Heart right ventricle (tissue), 16 donors: ENCODE data around the gene CST4. TPM values are rescaled to one million over a fixed set of nuclear protein-coding genes. Genes with fewer than 3 reads are reported as not detected.
"Not testable (repeated sequence)": the region's sequence is repeated elsewhere in the genome, so short reads cannot be mapped to it uniquely, and the experiment has no call there.

Experiments used
- ATAC-seq, 8 donors: fragments of 200-7000 bp; cut with Tn5 transposase; one replicate each; pipeline ENCODE4 v1.9.1; 2020; ENCODE audit warnings: mild to moderate bottlenecking in 8 of 8, moderate library complexity in 8 of 8, moderate number of reproducible peaks in 1 of 8
- DNase-seq, 2 donors: peaks; one replicate each; pipeline ENCODE4 v3.0.0-alpha.2; 2020
- H3K27ac ChIP-seq, 10 donors: fragments of 200-600 bp; sonication (generic) in 2 of 10; one replicate each; pipeline versions ENCODE4 v1.5.0 to v1.8.0; 2020 to 2022; ENCODE audit warnings: mild to moderate bottlenecking in 3 of 10
- H3K27me3 ChIP-seq, 7 donors: fragments of 200-600 bp; one replicate each; pipeline ENCODE4 v1.8.0; 2021 to 2022; ENCODE audit warnings: mild to moderate bottlenecking in 2 of 7
- H3K36me3 ChIP-seq, 9 donors: fragments of 200-600 bp; sonication (generic) in 1 of 9; one replicate each; pipeline versions ENCODE4 v1.5.0 to v1.8.0; 2020 to 2022; ENCODE audit warnings: mild to moderate bottlenecking in 2 of 9
- H3K4me1 ChIP-seq, 9 donors: fragments of 200-600 bp; sonication (generic) in 1 of 9; one replicate each; pipeline versions ENCODE4 v1.5.0 to v1.8.0; 2020 to 2022; ENCODE audit warnings: mild to moderate bottlenecking in 4 of 9
- H3K4me3 ChIP-seq, 10 donors: fragments of 200-600 bp; sonication (generic) in 2 of 10; one replicate each; pipeline versions ENCODE4 v1.5.0 to v1.8.0; 2020 to 2022; ENCODE audit warnings: mild to moderate bottlenecking in 7 of 10, moderate library complexity in 2 of 10
- H3K9me3 ChIP-seq, 11 donors: fragments of 200-600 bp in 10 of 11; sonication (generic) in 2 of 11; one replicate each; pipeline versions ENCODE4 v1.5.0 to v1.8.0; 2013 to 2022; ENCODE audit warnings: mild to moderate bottlenecking in 2 of 11, control low read depth in 1 of 11, moderate library complexity in 1 of 11
- WGBS, 2 donors: extraction: QIAGEN DNeasy Blood & Tissue Kit; methylation state at CpG; one replicate each; pipeline ENCODE4 v1.1.7; 2013; ENCODE audit warnings: inconsistent platforms in 1 of 2; 5-methylcytosine and 5-hydroxymethylcytosine counted together
- intact Hi-C, 10 donors: fragments of 100-400 bp; cut with DNase I; formaldehyde crosslinking; loops; one replicate each; pipeline versions ENCODE4 v1.11.1 to v1.14.2; 2022
- long read RNA-seq, 3 donors: library from polyadenylated mRNA; unstranded; transcript quantifications; one replicate each; pipeline ENCODE4 v2.0.0, GENCODE V29; 2020 to 2021
- polyA plus RNA-seq, 2 donors: library from polyadenylated mRNA; stranded (reverse); fragments of 200-250 nt; gene quantifications; one replicate each; pipeline ENCODE4 v1.2.3, GENCODE V29; 2013
- total RNA-seq, 10 donors: library from RNA; stranded (reverse); fragmentation: NEBNext Ultra II Directional in 3 of 10; extraction: Animal tissue kit (Norgen Biotek cat#: 25700) in 3 of 10; gene quantifications; one replicate each; pipeline versions ENCODE4 v1.2.1 to v1.2.4, GENCODE V29; 2021 to 2023
- TF ChIP-seq, protein P1 (sequence below), 9 donors: fragments of 200-600 bp; sonication (generic) in 2 of 9; IDR thresholded peaks; one replicate each; pipeline versions ENCODE4 v1.5.0 to v1.8.0; 2021 to 2022; ENCODE audit warnings: antibody characterized with exemption in 9 of 9, mild to moderate bottlenecking in 5 of 9, moderate library complexity in 1 of 9
- donor health status: Arrhythmogenic right ventricular cardiomyopathy.
- donor health status: ischemic (EF 13 %, LVEDD 7.1; RV severe dilation, severe dysfunction).
- donor health status: healthy with polysubstance abuse.
- donor health status: DM: no; HTN: yes; CAD: no.
- donor health status: DM: no; HTN: no; CAD: no.
- donor health status: ischemic (EF 25% LVEDD 6.9; RV normal size, moderate dysfunction).
- donor health status: ischemic (EF 25% LVEDD 5.7; RV mildly dilated, moderate dysfunction).
- donor health status: healthy.
- donor health status: DM: yes; HTN: yes; CAD: no.
- donor health status: Ischemic cardiomyopathy.
- donor health status: ischemic (EF 35%, LVEDD 5.7; RV mildly dilated, moderate dysfunction).
- donor health status: nonischemic (EF 11% LVEDD 7.7; RV severe dilation, severe dysfunction).
- donor health status: DM: yes; HTN: yes; CAD: no.
- donor health status: PGD.
- donor health status: ischemic (EF 29% LVEDD 5.4; RV normal size, mild dysfunction).
- donor health status: nonischemic (EF 23%, LVEDD 6.1; RV moderate dilation, normal function).

The CST4 gene, protein sequence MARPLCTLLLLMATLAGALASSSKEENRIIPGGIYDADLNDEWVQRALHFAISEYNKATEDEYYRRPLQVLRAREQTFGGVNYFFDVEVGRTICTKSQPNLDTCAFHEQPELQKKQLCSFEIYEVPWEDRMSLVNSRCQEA
- total RNA-seq (not detected), polyA plus RNA-seq (not detected)
- long read RNA-seq, donor 1, result 0 reads
- long read RNA-seq, donor 2, result 0 reads
- long read RNA-seq, donor 3, result 0 reads

- ATAC-seq, result not testable (repeated sequence)
Measured at GRCh38 chr20:23688684-23689398, at the start of gene CST4. TSS of gene CST4 (minus strand) at chr20:23689038. CDS start at chr20:23688969, 69 bp downstream.

DNA sequence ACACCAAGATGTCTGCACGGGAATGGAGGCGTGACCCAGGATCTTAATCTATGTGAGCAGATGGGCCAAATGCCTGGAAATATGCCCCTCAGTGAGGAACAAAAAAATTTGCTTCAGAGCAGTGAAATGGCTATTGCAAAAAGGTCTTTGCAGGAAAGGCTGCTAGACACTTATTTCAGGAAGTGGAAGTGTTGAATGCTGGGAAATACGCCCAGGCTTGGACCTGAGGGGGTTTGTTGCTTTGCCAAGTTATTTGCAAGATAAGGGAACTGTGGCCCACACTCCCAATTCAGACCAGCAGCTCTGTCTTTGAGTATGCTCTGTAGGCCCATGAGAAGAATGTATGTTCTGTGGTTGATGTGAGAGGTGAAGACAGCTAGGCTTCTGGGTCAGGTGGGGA is 46.6 kb upstream of the CST4 start:
- H3K36me3 ChIP-seq, DNase-seq, H3K4me1 ChIP-seq, H3K27me3 ChIP-seq, H3K4me3 ChIP-seq, H3K9me3 ChIP-seq, H3K27ac ChIP-seq, intact Hi-C loops, ATAC-seq: not testable (repeated sequence)
- WGBS, 2 donors, result 43 to 55% methylated on average over 3 of the region's 3 CpGs

More at GRCh38 chr20:23688684-23689398, at the start of gene CST4:
- H3K27me3 ChIP-seq, intact Hi-C loops, DNase-seq, H3K4me3 ChIP-seq, H3K36me3 ChIP-seq, H3K27ac ChIP-seq, H3K9me3 ChIP-seq: not testable (repeated sequence)
- 94 to 95% methylated on average over 11 of the region's 12 CpGs for WGBS, 2 donors
- H3K4me1 ChIP-seq, result peaks cover 0 to 20% (median 14%) of the 10 kb centered on the region in 9 donors

DNA sequence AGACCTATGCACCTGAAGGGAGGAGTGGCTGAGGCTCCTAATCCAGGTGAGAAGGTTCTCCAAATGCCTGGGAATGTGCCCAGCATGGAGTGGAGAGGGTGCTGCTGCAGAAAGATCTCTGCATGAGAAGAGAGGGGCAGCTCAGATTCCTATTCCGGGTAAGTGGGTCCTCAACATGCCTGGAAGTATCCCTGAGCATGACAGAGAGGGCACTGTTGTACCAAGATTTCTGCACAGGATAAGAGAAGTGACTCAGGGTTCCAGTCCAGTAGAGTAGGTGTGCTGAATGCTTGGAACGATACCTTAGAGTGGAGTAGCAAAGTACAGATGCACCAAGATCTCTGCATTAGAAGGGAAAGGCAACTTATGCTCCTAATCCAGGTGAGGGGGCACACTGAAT is 46.1 kb upstream of the CST4 start:
- H3K4me3 ChIP-seq, H3K27ac ChIP-seq, H3K27me3 ChIP-seq, intact Hi-C loops, H3K4me1 ChIP-seq, ATAC-seq, H3K9me3 ChIP-seq, H3K36me3 ChIP-seq, DNase-seq: not testable (repeated sequence)
- 75 to 87% methylated on average over 2 of the region's 2 CpGs for WGBS, 2 donors

- H3K4me1 ChIP-seq, intact Hi-C loops: not testable (repeated sequence)
Measured at GRCh38 chr20:23734440-23734839, 45.6 kb upstream of the CST4 start.

DNA sequence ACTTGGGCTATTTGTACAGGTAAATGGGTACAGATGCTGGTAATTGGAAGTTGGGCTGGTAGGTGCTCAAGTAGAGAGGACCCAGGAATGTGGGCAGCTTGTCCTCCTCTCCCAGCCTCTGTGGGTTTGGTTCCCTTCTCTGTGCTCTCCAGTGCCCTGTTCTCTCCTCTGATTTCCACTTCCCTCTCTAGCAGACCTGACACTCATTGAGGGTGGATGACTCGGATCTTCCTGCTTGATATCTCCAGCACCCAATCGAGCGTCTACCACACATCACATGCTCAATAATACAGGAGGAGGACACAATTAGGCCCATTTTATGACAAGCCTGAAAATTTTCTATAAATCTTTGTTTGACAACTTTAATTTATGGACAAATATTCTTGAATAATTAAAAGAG is 38.2 kb upstream of the CST4 start:
- no peaks in the 10 kb centered on the region for H3K36me3 ChIP-seq
- WGBS, 2 donors, result 86 to 89% methylated on average over 3 of the region's 3 CpGs
- DNase-seq (no peak), ATAC-seq (no peak)
- no peak overlapping the region for H3K4me3 ChIP-seq
- peaks cover 0 to 5% (median 0%) of the 10 kb centered on the region in 9 donors for H3K4me1 ChIP-seq
- H3K9me3 ChIP-seq, result no peaks in the 10 kb centered on the region
- TF ChIP-seq, protein P1, sequence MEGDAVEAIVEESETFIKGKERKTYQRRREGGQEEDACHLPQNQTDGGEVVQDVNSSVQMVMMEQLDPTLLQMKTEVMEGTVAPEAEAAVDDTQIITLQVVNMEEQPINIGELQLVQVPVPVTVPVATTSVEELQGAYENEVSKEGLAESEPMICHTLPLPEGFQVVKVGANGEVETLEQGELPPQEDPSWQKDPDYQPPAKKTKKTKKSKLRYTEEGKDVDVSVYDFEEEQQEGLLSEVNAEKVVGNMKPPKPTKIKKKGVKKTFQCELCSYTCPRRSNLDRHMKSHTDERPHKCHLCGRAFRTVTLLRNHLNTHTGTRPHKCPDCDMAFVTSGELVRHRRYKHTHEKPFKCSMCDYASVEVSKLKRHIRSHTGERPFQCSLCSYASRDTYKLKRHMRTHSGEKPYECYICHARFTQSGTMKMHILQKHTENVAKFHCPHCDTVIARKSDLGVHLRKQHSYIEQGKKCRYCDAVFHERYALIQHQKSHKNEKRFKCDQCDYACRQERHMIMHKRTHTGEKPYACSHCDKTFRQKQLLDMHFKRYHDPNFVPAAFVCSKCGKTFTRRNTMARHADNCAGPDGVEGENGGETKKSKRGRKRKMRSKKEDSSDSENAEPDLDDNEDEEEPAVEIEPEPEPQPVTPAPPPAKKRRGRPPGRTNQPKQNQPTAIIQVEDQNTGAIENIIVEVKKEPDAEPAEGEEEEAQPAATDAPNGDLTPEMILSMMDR (IDR thresholded peaks at IDR 0.05), result no peak
- intact Hi-C loops, result no loop called here
- H3K27ac ChIP-seq, result no peak overlapping the region
- H3K27me3 ChIP-seq, result no peaks in the 10 kb centered on the region

More at GRCh38 chr20:23734440-23734839, 45.6 kb upstream of the CST4 start:
- DNase-seq, H3K4me3 ChIP-seq, H3K9me3 ChIP-seq, H3K36me3 ChIP-seq, H3K27me3 ChIP-seq, ATAC-seq, H3K27ac ChIP-seq: not testable (repeated sequence)
- 78 to 93% methylated on average over 1 of the region's 1 CpG for WGBS, 2 donors

GRCh38 chr20:23725102-23725501 is 36.3 kb upstream of the CST4 start:
- no peaks in the 10 kb centered on the region for H3K27me3 ChIP-seq
- no peaks in the 10 kb centered on the region for H3K9me3 ChIP-seq
- no peak overlapping the region for H3K27ac ChIP-seq
- 86 to 92% methylated on average over 3 of the region's 3 CpGs for WGBS, 2 donors
- intact Hi-C loops, result no loop called here
- H3K36me3 ChIP-seq, result no peaks in the 10 kb centered on the region
- TF ChIP-seq, protein P1 (IDR thresholded peaks at IDR 0.05), result no peak
- DNase-seq (no peak), ATAC-seq (no peak)
- no peak overlapping the region for H3K4me3 ChIP-seq
- H3K4me1 ChIP-seq, result peaks cover 0 to 5% (median 0%) of the 10 kb centered on the region in 9 donors
